ENCODE data around the gene IFRD2. TPM values are rescaled to one million over a fixed set of nuclear protein-coding genes. Genes with fewer than 3 reads are reported as not detected.

Gene IFRD2
- total and polyA plus RNA-seq, 2 of the 13 experiments (the other 11 are each of a cell fraction or from before 2014, with no cell fraction given) = 32.8 to 96.1 TPM

GRCh38 chr3:50321336-50322114 is 29.3 kb upstream of the IFRD2 start (continued):
- no peak for TF ChIP-seq IKZF4 (CRISPR knock-in tag; IDR thresholded peaks at IDR 0.05; ENCODE audit: borderline replicate concordance, low read depth, not compliant biosample characterization)
- TF ChIP-seq, protein P1, sequence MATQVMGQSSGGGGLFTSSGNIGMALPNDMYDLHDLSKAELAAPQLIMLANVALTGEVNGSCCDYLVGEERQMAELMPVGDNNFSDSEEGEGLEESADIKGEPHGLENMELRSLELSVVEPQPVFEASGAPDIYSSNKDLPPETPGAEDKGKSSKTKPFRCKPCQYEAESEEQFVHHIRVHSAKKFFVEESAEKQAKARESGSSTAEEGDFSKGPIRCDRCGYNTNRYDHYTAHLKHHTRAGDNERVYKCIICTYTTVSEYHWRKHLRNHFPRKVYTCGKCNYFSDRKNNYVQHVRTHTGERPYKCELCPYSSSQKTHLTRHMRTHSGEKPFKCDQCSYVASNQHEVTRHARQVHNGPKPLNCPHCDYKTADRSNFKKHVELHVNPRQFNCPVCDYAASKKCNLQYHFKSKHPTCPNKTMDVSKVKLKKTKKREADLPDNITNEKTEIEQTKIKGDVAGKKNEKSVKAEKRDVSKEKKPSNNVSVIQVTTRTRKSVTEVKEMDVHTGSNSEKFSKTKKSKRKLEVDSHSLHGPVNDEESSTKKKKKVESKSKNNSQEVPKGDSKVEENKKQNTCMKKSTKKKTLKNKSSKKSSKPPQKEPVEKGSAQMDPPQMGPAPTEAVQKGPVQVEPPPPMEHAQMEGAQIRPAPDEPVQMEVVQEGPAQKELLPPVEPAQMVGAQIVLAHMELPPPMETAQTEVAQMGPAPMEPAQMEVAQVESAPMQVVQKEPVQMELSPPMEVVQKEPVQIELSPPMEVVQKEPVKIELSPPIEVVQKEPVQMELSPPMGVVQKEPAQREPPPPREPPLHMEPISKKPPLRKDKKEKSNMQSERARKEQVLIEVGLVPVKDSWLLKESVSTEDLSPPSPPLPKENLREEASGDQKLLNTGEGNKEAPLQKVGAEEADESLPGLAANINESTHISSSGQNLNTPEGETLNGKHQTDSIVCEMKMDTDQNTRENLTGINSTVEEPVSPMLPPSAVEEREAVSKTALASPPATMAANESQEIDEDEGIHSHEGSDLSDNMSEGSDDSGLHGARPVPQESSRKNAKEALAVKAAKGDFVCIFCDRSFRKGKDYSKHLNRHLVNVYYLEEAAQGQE (IDR thresholded peaks at IDR 0.05; ENCODE audit: borderline replicate concordance in 1 of 2, low read depth in 1 of 2, low read length in 2 of 2) = no peak
- peak; percentile 79 for TF ChIP-seq GFI1 (CRISPR knock-in tag; IDR thresholded peaks at IDR 0.05; ENCODE audit: borderline replicate concordance)
- TF ChIP-seq, protein P2, sequence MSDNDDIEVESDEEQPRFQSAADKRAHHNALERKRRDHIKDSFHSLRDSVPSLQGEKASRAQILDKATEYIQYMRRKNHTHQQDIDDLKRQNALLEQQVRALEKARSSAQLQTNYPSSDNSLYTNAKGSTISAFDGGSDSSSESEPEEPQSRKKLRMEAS (IDR thresholded peaks at IDR 0.05) = peak; percentile 95
- TF ChIP-seq ISL2 (CRISPR knock-in tag; IDR thresholded peaks at IDR 0.05) = peak; percentile 62; the same call in 1 of the 2 replicates
- no peak for TF ChIP-seq MTF2 (CRISPR knock-in tag; IDR thresholded peaks at IDR 0.05; ENCODE audit: borderline replicate concordance)
- no peak for TF ChIP-seq KDM5B (CRISPR knock-in tag; IDR thresholded peaks at IDR 0.05; ENCODE audit: borderline replicate concordance)
- TF ChIP-seq ZNF780A (CRISPR knock-in tag; IDR thresholded peaks at IDR 0.05) = no peak
- no peak for TF ChIP-seq GZF1 (CRISPR knock-in tag; IDR thresholded peaks at IDR 0.05)
- TF ChIP-seq SYNCRIP (IDR thresholded peaks at IDR 0.05; ENCODE audit: insufficient read depth, low read depth, low read length) = no peak
- TF ChIP-seq PHF5A (CRISPR knock-in tag; IDR thresholded peaks at IDR 0.05; ENCODE audit: low read depth, unreplicated experiment) = peak; percentile 15
- no peak for TF ChIP-seq TFE3 (CRISPR knock-in tag; IDR thresholded peaks at IDR 0.05)
- peak; percentile 60; the same call in 1 of the 2 replicates for TF ChIP-seq YEATS4 (CRISPR knock-in tag; IDR thresholded peaks at IDR 0.05; ENCODE audit: borderline replicate concordance)
- peak in 1 of 2 experiments; percentile 64; a peak in 1 of 4 replicates for TF ChIP-seq EP300 (IDR thresholded peaks at IDR 0.05; ENCODE audit: low read depth in 2 of 2, low read length in 2 of 2)
- TF ChIP-seq EP300 (CRISPR knock-in tag; IDR thresholded peaks at IDR 0.05; ENCODE audit: borderline replicate concordance) = no peak
- no peak for TF ChIP-seq ZNF670 (CRISPR knock-in tag; IDR thresholded peaks at IDR 0.05; ENCODE audit: borderline replicate concordance)
- TF ChIP-seq ZNF296 (CRISPR knock-in tag; conservative IDR thresholded peaks at IDR 0.05) = no peak
- peak; percentile 62 for TF ChIP-seq SPEN (CRISPR knock-in tag; IDR thresholded peaks at IDR 0.05; ENCODE audit: low read depth)
- TF ChIP-seq ZSCAN12 (CRISPR knock-in tag; IDR thresholded peaks at IDR 0.05) = no peak
- peak; percentile 65; the same call in 1 of the 2 replicates for TF ChIP-seq ZNF335 (CRISPR knock-in tag; IDR thresholded peaks at IDR 0.05)
- peak; percentile 21 for TF ChIP-seq SRSF1 (optimal IDR thresholded peaks at IDR 0.05; ENCODE audit: low read depth, low read length)
- TF ChIP-seq MAF1 (CRISPR knock-in tag; IDR thresholded peaks at IDR 0.05; ENCODE audit: borderline replicate concordance) = no peak; the same call in 1 of the 2 replicates
- TF ChIP-seq TOE1 (CRISPR knock-in tag; IDR thresholded peaks at IDR 0.05) = peak; percentile 38; the same call in 1 of the 2 replicates
- TF ChIP-seq RAD51 (IDR thresholded peaks at IDR 0.05; ENCODE audit: borderline replicate concordance) = no peak
- peak; percentile 42; the same call in 1 of the 2 replicates for TF ChIP-seq GABPB1 (CRISPR knock-in tag; IDR thresholded peaks at IDR 0.05)

Measured in HepG2 (cell line).